Retina (tissue), 1 donor: Measurements from ENCODE around the gene IKZF5.
A peak's percentile ranks its signal among the peaks of the same experiment; 100 is the strongest.

ENCODE experiments used
- DNase-seq: peaks from one replicate; pipeline ENCODE4 v3.0.0-alpha.2; 2016

IKZF5 gene

DNA sequence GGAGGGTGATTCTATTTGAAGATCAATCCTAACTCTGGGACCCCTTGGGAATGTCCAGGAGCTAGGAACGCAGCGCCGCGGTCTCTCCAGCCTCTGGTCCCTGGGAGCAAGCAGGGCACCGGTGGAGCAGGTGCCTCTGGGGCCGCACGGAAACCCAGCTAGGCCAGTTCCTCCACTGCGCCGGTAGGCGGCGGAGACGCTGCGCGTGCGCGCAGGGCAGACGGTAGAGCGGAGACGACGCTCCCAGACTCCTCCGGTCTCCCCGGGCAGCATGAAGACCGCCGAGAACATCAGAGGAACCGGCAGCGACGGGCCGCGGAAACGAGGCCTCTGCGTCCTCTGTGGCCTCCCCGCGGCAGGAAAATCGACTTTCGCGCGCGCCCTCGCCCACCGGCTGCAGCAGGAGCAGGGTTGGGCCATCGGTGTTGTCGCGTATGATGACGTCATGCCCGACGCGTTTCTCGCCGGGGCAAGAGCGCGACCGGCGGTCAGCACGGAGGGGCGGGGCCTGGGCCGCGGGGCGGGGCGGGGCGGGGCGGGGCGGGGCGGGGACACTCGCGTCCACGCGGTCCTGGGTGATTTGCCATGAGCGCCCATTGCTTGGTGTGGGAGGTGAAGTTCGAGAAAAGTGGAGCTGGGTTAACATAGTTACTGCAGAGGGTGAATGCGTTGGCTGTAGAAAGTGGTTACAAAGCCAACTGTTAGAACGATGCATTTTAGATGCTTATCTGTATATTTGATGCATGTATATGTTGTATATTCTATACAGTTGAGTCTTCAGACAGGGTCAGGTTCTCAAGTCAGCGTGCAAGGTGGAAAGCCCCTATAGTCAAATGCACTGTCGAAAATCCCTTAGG is 28.2 kb downstream of the IKZF5 start, which contains the start of gene PSTK:
Gene PSTK, plus strand, starts transcription at position 193 of the 857 bp plus-strand sequence. Its CDS starts 79 bp downstream, at position 272.
- peak; percentile 100 for DNase-seq

DNA sequence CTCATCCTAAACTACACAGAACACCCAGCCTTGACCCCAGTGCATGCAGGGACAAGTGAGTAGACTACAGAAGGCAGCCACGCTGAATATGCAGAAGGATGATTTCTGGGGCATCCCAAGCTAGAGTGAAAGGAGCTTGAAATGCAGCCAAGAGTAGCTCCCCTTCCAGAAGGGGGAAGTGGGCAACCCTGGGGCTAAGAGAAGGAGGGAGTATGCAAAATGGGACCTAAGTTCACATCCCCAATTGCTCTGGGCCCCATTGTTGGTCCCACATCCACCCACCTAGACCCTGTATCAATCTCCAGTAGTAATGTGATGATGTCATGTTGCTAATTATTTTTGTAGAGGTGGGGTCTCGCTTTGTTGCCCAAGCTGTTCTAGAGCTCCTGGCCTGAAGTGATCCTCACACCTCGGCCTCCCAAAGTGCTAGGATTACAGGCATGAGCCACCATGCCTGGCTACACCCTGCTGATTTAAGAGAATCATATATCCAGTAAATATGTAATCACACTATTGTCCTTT is 34.0 kb downstream of the IKZF5 start:
- DNase-seq, result no peak

DNA sequence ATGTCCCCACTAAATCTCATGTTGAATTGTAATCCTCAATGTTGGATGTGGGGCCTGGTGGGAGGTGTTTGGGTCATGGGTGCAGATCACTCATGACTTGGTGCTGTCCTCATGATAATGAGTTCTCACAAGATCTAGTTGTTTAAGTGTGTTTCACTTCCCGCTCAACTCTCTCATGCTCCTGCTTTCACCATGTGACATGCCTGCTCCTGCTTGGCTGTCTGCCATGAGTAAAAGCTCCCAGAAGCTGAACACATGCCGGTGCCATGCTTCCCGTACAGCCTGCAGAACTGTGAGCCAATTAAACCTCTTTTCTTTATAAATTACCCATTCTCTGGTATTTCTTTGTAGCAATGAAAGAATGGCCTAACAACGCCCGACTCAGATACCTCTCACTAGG is 34.6 kb downstream of the IKZF5 start:
- no peak for DNase-seq

DNA sequence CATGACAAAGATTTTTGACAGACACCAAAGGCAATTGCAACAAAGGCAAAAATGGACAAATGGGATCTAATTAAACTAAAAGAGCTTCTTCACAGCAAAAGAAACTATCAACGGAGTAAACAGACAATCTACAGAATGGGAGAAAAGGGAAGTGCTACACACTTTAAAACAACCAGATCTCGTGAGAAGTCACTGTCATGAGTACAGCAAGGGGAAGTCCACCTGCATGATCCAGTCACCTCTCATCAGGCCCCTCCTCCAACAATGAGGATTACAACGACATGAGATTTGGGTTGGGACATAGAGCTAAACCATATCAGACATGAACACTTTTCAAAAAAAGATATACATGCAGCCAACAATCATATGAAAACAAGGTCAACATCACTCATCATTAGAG is 39.9 kb downstream of the IKZF5 start:
- DNase-seq, result no peak

DNA sequence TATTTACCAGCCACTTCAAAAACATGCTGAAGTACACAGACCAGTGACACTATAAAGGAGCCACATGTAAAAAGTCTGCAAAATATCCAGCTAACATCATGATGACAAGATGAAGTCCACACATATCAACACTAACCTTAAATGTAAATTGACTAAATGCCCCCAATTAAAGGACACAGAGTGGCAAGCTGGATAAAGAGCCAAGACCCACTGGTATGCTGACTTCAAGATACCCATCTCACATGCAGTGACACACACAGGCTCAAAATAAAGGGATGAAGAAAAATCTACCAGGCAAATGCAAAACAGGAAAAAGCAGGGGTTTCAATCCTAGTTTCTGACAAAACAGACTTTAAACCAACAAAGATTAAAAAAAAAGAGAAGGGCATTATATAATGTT is 41.7 kb downstream of the IKZF5 start:
- DNase-seq, result no peak

DNA sequence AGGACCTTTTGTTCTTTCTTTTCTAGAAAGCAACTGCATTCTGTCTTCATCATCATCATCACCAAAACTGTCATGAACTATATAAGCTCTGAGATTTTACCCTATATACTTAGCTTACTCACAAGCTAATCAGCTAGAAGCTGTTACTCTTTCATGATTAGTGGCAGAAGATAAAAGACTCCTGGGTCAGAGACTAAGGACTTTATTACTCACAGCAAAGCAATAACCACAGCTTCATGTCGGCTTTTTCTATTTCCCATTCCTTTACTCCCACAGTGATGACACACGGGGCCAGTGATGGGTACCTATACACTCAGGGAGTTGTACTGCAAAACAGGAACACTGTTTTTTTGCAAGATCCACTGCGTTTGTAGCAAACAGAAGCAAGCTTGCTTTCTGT is 46.2 kb downstream of the IKZF5 start:
- DNase-seq, result no peak

DNA sequence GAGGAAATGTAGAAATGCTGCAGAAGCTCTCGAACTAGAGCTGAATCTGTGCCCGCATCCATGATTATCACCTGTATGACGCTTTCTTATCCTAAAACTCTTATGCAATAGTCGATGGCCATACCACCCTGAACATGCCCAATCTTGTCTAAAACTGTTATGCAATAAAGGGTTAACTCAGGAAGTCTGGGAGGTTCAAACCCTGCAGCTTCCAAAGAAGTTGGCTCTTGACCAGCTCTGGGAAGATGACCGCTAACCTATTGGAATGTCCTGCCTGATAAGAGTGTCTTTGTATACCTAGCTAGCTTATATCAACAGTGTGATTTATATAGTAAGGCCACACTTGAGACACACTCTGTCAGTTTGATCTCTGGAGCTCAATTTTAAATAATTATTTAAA is 51.1 kb downstream of the IKZF5 start:
- DNase-seq, result no peak

DNA sequence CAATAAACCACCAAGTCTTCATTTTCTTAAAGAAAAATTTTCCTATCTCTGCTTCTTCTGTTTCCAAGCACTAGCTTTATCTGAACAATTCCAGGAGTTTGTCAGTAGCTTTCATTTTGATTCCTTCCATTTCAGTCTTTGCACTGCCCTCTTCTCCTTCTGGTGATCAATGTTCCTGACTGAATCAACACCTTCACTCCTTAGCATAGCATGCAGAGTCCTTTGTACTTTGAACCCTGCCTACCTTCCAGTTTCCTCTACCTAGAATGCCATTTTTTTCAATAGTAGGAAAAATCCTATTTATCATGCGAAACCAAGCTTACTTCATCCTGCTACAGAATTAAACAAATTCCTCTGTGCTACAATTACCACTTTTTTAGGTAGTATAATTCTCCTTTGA is 52.7 kb downstream of the IKZF5 start:
- no peak for DNase-seq

DNA sequence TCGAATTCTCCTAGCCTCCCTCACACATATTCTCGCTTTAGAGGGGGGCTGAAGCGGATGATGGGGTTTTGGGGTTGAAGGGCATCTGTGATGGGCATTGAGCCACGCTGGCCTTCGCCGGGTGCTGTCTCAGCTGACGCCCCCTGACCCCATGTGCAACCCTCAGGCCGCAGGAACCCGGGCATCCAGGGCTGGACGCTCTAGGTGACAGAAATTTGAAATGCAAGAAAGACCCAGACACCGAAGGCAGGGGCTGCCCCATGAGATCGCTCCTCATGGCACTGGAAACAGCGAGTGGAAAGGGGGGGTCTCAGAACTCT is 53.9 kb downstream of the IKZF5 start:
- no peak for DNase-seq

DNA sequence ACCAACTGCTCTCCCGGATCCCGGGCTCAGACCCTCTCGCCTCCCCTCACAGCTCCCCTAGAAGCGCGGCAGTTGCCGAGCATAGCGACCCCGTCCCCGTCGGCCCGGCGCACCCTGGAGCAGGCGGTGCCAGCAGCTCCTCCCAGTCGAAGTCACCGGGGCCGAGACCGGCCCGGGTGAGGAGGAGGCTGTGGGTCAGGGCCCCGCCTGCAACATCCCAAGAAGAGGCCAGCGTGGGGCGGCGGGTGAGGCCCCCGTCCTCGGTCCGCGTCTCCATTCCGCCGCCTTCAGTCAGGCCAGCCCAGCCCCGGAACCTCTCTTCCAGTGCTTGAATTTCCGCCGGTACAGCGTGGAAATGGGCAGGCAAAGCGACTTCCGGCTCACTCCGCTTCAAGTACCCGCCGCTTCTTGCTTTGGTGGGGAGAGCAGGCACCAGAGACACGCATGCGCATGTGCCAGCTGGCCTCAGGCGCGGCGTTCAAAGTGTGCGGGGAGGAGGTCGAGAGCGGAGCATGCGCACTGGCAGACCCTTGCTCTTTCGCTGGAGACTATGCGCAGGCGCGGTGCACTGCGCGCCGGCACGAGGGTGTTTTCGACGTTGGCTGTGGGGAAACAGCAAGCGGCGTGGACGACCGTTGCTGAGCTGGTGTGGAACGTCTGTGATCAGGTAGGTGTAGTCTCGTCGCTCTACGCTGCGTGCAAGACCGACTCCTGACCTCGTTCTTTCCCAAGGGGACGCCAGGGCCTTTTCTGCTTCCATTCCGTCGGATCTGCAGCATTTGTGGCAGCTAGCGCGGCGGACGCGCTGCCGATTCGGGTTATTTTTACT is 54.5 kb downstream of the IKZF5 start, which contains the start of gene C10orf88:
Gene C10orf88, minus strand, starts transcription at position 326 of the 829 bp plus-strand sequence. Its CDS starts 49 bp downstream, at position 277.
- peak; percentile 96 for DNase-seq

DNA sequence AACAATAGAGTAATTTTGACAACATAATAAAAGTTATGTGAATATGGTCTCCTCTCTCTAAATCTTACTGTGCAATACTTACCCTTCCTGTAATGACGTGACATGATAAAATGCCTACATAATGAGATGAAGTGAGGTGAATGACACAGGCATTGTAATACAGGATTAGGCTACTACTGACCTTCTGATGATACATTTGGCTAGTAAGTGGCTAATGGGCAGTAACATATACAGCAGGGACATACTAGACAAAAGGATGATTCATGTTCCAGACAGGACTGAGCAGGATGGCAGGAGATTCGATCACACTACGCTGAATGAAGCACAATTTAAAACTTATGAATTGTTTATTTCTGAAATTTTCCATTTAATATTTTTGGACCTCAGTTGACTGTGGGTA is 59.3 kb downstream of the IKZF5 start:
- DNase-seq, result no peak
